CD14-positive monocyte (primary cell): Measurements from ENCODE around the gene NUDT9. TPM values are rescaled to one million over a fixed set of nuclear protein-coding genes. Genes with fewer than 3 reads are reported as not detected.
"Not testable (repeated sequence)": the region's sequence is repeated elsewhere in the genome, so short reads cannot be mapped to it uniquely, and the experiment has no call there.

Experiments
- DNase-seq, 3 donors: peaks; one replicate each; pipeline ENCODE4 v3.0.0-alpha.2; 2011 to 2022
- H2AFZ ChIP-seq: 2 replicates; pipeline ENCODE4 v1.6.0; 2012; ENCODE audit warnings: mild to moderate bottlenecking, low read depth, low read length, inconsistent platforms; ENCODE audit not compliant: insufficient read depth, poor library complexity, severe bottlenecking
- H3K27ac ChIP-seq, 2 donors: 1 replicate in 1 of 2; 2 replicates in 1 of 2; pipeline ENCODE4 v1.5.1; 2012 to 2013; ENCODE audit warnings: low read length in 2 of 2, control low read depth in 1 of 2, inconsistent platforms in 1 of 2, low read depth in 1 of 2, mild to moderate bottlenecking in 1 of 2
- H3K27me3 ChIP-seq, 2 donors: one replicate each; pipeline versions ENCODE4 v1.6.0 to v1.6.1; 2011 to 2013; ENCODE audit warnings: low read length in 2 of 2; ENCODE audit not compliant: control insufficient read depth in 2 of 2, insufficient read depth in 2 of 2
- H3K36me3 ChIP-seq, 2 donors: replicated peaks in 1 of 2; 1 replicate in 1 of 2; 2 replicates in 1 of 2; pipeline versions ENCODE4 v1.5.1 to v1.6.1; 2012 to 2013; ENCODE audit warnings: low read length in 2 of 2, control low read depth in 1 of 2, inconsistent platforms in 1 of 2, mild to moderate bottlenecking in 1 of 2; ENCODE audit not compliant: insufficient read depth in 2 of 2, control insufficient read depth in 1 of 2
- H3K4me1 ChIP-seq, 2 donors: 1 replicate in 1 of 2; 2 replicates in 1 of 2; pipeline versions ENCODE4 v1.5.1 to v1.6.1; 2012 to 2013; ENCODE audit warnings: low read length in 2 of 2, control low read depth in 1 of 2, inconsistent platforms in 1 of 2, mild to moderate bottlenecking in 1 of 2, moderate library complexity in 1 of 2; ENCODE audit not compliant: insufficient read depth in 2 of 2, control insufficient read depth in 1 of 2
- H3K4me2 ChIP-seq: replicated peaks from 2 replicates; pipeline ENCODE3; 2012; ENCODE audit warnings: low read length, moderate library complexity, mild to moderate bottlenecking; ENCODE audit not compliant: poor library complexity, severe bottlenecking; ENCODE audit errors: extremely low read depth
- H3K4me3 ChIP-seq, 3 experiments: fragments of 200-600 bp in 1 of 3; sonication (generic) in 1 of 3; replicated peaks in 1 of 3; 1 replicate in 2 of 3; 2 replicates in 1 of 3; pipeline ENCODE4 v1.5.1; 2011 to 2013; ENCODE audit warnings: low read length in 3 of 3, mild to moderate bottlenecking in 3 of 3, control low read depth in 2 of 3, low read depth in 2 of 3, inconsistent platforms in 1 of 3, moderate library complexity in 1 of 3
- H3K79me2 ChIP-seq: 2 replicates; pipeline ENCODE4 v1.6.0; 2012; ENCODE audit warnings: mild to moderate bottlenecking, control low read depth, inconsistent platforms, low read length, moderate library complexity; ENCODE audit not compliant: insufficient read depth
- H3K9ac ChIP-seq: 2 replicates; pipeline ENCODE4 v1.6.0; 2017; ENCODE audit warnings: low read length, mild to moderate bottlenecking; ENCODE audit not compliant: insufficient read depth, poor library complexity, severe bottlenecking
- H3K9me3 ChIP-seq, 2 donors: replicated peaks in 1 of 2; 1 replicate in 1 of 2; 2 replicates in 1 of 2; pipeline versions ENCODE4 v1.5.1 to v1.6.1; 2012 to 2013; ENCODE audit warnings: low read length in 2 of 2, control low read depth in 1 of 2; ENCODE audit not compliant: control insufficient read depth in 1 of 2, insufficient read depth in 1 of 2
- H4K20me1 ChIP-seq: 2 replicates; pipeline ENCODE4 v1.6.0; 2012; ENCODE audit warnings: mild to moderate bottlenecking, low read length, control low read depth, moderate library complexity; ENCODE audit not compliant: insufficient read depth
- H3K27ac Mint-ChIP-seq, 7 donors: one replicate each; pipeline ENCODE4 v1.8.0; 2020; ENCODE audit warnings: mild to moderate bottlenecking in 7 of 7, mixed read lengths in 7 of 7, moderate library complexity in 6 of 7, inconsistent platforms in 2 of 7
- H3K27me3 Mint-ChIP-seq, 3 donors: one replicate each; pipeline ENCODE4 v1.8.0; 2021 to 2022; ENCODE audit warnings: low read depth in 3 of 3, mild to moderate bottlenecking in 3 of 3, mixed read lengths in 3 of 3, moderate library complexity in 3 of 3, inconsistent platforms in 1 of 3
- H3K36me3 Mint-ChIP-seq, 2 donors: one replicate each; pipeline ENCODE4 v1.8.0; 2020; ENCODE audit warnings: mixed read lengths in 2 of 2, inconsistent platforms in 1 of 2, mild to moderate bottlenecking in 1 of 2
- H3K4me1 Mint-ChIP-seq: one replicate; pipeline ENCODE4 v1.8.0; 2020; ENCODE audit warnings: mild to moderate bottlenecking, mixed read lengths
- H3K4me3 Mint-ChIP-seq, 2 donors: one replicate each; pipeline ENCODE4 v1.8.0; 2020; ENCODE audit warnings: mild to moderate bottlenecking in 2 of 2, mixed read lengths in 2 of 2, moderate library complexity in 1 of 2
- H3K9me3 Mint-ChIP-seq, 7 donors: one replicate each; pipeline ENCODE4 v1.8.0; 2020 to 2022; ENCODE audit warnings: mixed read lengths in 7 of 7, mild to moderate bottlenecking in 6 of 7, moderate library complexity in 6 of 7, inconsistent platforms in 2 of 7
- CTCF ChIP-seq: fragments of 200-600 bp; IDR thresholded peaks from one replicate; pipeline ENCODE4 v1.8.0; 2022; ENCODE audit warnings: antibody characterized with exemption, mild to moderate bottlenecking
- WGBS: methylation state at CpG from one replicate; pipeline ENCODE4 v1.1.5; 2013; ENCODE audit warnings: missing lambda C conversion rate; ENCODE audit not compliant: insufficient coverage; 5-methylcytosine and 5-hydroxymethylcytosine counted together
- intact Hi-C, 2 donors: fragments of 100-400 bp; cut with micrococcal nuclease; formaldehyde crosslinking; loops; one replicate each; pipeline versions ENCODE4 v1.15.0 to v1.15.1; 2023
- polyA plus RNA-seq, 3 donors: library from polyadenylated mRNA; depleted of rRNA in 1 of 3; unstranded in 2 of 3; stranded (reverse) in 1 of 3; fragments of 300-500 nt in 2 of 3; fragments of >200 nt in 1 of 3; fragmentation: Illumina TruSeq in 2 of 3; gene quantifications; 1 replicate in 2 of 3; 2 replicates in 1 of 3; pipeline ENCODE4 v1.2.3, GENCODE V29; 2012 to 2021

NUDT9 gene
- polyA plus RNA-seq, 3 donors, result 9.6 to 14.3 (median 12.5) TPM

GRCh38 chr4:87395851-87396250 is 26.5 kb upstream of the NUDT9 start:
- H2AFZ ChIP-seq, H3K36me3 Mint-ChIP-seq, H3K27ac ChIP-seq, H3K9ac ChIP-seq, H3K27me3 ChIP-seq, H3K27ac Mint-ChIP-seq, H3K4me3 ChIP-seq, H3K36me3 ChIP-seq, DNase-seq, H3K27me3 Mint-ChIP-seq, H3K4me3 Mint-ChIP-seq, H3K79me2 ChIP-seq, H3K4me1 Mint-ChIP-seq, intact Hi-C loops, H3K4me1 ChIP-seq, H4K20me1 ChIP-seq, H3K4me2 ChIP-seq: not testable (repeated sequence)
- peaks cover 0 to 18% (median 7%) of the 10 kb centered on the region in 7 donors for H3K9me3 Mint-ChIP-seq
- 94% methylated on average over 8 of the region's 20 CpGs for WGBS
- H3K9me3 ChIP-seq, result peaks cover 0 to 13% of the 10 kb centered on the region in 2 donors

- Mint-ChIP-seq H3K36me3 (no peaks in the 10 kb centered on the region), H3K4me1 (no peaks in the 10 kb centered on the region), H3K9me3 (peaks cover 0 to 18% (median 14%) of the 10 kb centered on the region in 7 donors), H3K27me3 (peaks cover 0 to 2% (median 0%) of the 10 kb centered on the region in 3 donors), H3K4me3 (no peak overlapping the region), H3K27ac (no peak overlapping the region)
- Histone ChIP-seq H3K27me3 (no peaks in the 10 kb centered on the region), H2AFZ (no peak overlapping the region), H3K9ac (no peak overlapping the region), H3K36me3 (no peaks in the 10 kb centered on the region), H3K4me1 (no peaks in the 10 kb centered on the region), H4K20me1 (no peaks in the 10 kb centered on the region), H3K9me3 (peaks cover 0 to 18% of the 10 kb centered on the region in 2 donors), H3K4me3 (no peak overlapping the region), H3K79me2 (no peaks in the 10 kb centered on the region), H3K4me2 (no peak overlapping the region), H3K27ac (no peak overlapping the region)
- 100% methylated on average over 3 of the region's 3 CpGs for WGBS
- intact Hi-C loops, result no loop called here
- no peak for TF ChIP-seq CTCF
- no peak for DNase-seq
Observed at GRCh38 chr4:87399148-87399547, 23.2 kb upstream of the NUDT9 start.
